Kidney epithelial cell (primary cell): Measurements from ENCODE around the gene KPTN. TPM values are rescaled to one million over a fixed set of nuclear protein-coding genes. Genes with fewer than 3 reads are reported as not detected.

Experiments
- DNase-seq: peaks from one replicate; pipeline ENCODE4 v3.0.0-alpha.2; 2010; ENCODE audit warnings: low read depth
- H3K27me3 ChIP-seq: 2 replicates; pipeline ENCODE4 v1.6.0; 2011; ENCODE audit warnings: low read length; ENCODE audit not compliant: control insufficient read depth, insufficient read depth
- H3K36me3 ChIP-seq: 2 replicates; pipeline ENCODE4 v1.5.1; 2011; ENCODE audit warnings: low read length; ENCODE audit not compliant: control insufficient read depth, insufficient read depth
- H3K4me3 ChIP-seq: 2 replicates; pipeline ENCODE4 v1.5.1; 2011; ENCODE audit warnings: low read depth, mild to moderate bottlenecking, control low read depth, low read length
- CTCF ChIP-seq: IDR thresholded peaks from 2 replicates; pipeline ENCODE4 v1.5.1; 2011; ENCODE audit warnings: mild to moderate bottlenecking, moderate library complexity, low read length, control low read depth, inconsistent platforms; ENCODE audit not compliant: insufficient read depth, poor library complexity, severe bottlenecking
- total RNA-seq: library from RNA; depleted of rRNA; stranded (reverse); fragments of >200 nt; gene quantifications from 2 replicates; pipeline ENCODE4 v1.2.3, GENCODE V29; 2015

KPTN gene
- total RNA-seq, 1 donor from 2014 or later = 6.0 TPM

- TF ChIP-seq CTCF = no peak
- H3K27me3 ChIP-seq = peaks cover 52% of the 10 kb centered on the region
- H3K36me3 ChIP-seq = no peaks in the 10 kb centered on the region
- no peak for DNase-seq
- no peak overlapping the region for H3K4me3 ChIP-seq
These were observed 12.7 kb downstream of the KPTN start for GRCh38 chr19:47471381-47471732.

- TF ChIP-seq CTCF = no peak
These were observed 13.4 kb downstream of the KPTN start for GRCh38 chr19:47470447-47471195.

GRCh38 chr19:47469719-47470118 lies 14.3 kb downstream of the KPTN start:
- Histone ChIP-seq H3K4me3 (no peak overlapping the region), H3K36me3 (no peaks in the 10 kb centered on the region), H3K27me3 (peaks cover 59% of the 10 kb centered on the region)
- no peak for DNase-seq
- no peak for TF ChIP-seq CTCF

More at GRCh38 chr19:47470447-47471195, 13.4 kb downstream of the KPTN start:
- DNase-seq = no peak
- Histone ChIP-seq H3K4me3 (no peak overlapping the region), H3K27me3 (peaks cover 55% of the 10 kb centered on the region), H3K36me3 (no peaks in the 10 kb centered on the region)

- Histone ChIP-seq H3K27me3 (peaks cover 60% of the 10 kb centered on the region), H3K36me3 (no peaks in the 10 kb centered on the region), H3K4me3 (no peak overlapping the region)
- no peak for DNase-seq
- no peak for TF ChIP-seq CTCF
These were observed 14.7 kb downstream of the KPTN start for GRCh38 chr19:47469363-47469700.

- TF ChIP-seq CTCF = no peak
- Histone ChIP-seq H3K36me3 (no peaks in the 10 kb centered on the region), H3K27me3 (peaks cover 58% of the 10 kb centered on the region), H3K4me3 (no peak overlapping the region)
- no peak for DNase-seq
These were observed 16.1 kb downstream of the KPTN start for GRCh38 chr19:47467914-47468313.

GRCh38 chr19:47465957-47466356 lies 18.1 kb downstream of the KPTN start:
- no peak for DNase-seq
- TF ChIP-seq CTCF = no peak
- Histone ChIP-seq H3K27me3 (peaks cover 51% of the 10 kb centered on the region), H3K4me3 (no peak overlapping the region), H3K36me3 (no peaks in the 10 kb centered on the region)
